Pancreas (tissue), 10 donors: ENCODE data around the gene SLC6A11. TPM values are rescaled to one million over a fixed set of nuclear protein-coding genes. Genes with fewer than 3 reads are reported as not detected.

Experiments used
- ATAC-seq, 4 donors: fragments of 200-7000 bp; cut with Tn5 transposase; one replicate each; pipeline versions ENCODE4 v1.8.0 to v1.9.1; 2020; ENCODE audit warnings: mild to moderate bottlenecking in 4 of 4, moderate library complexity in 4 of 4
- DNase-seq, 6 donors: peaks; one replicate each; pipeline ENCODE4 v3.0.0-alpha.2; 2020
- FAIRE-seq: peaks from 2 replicates; lab custom pipeline; 2012; peaks lifted over from hg19 to GRCh38; lab: Jason Lieb, UNC
- H3K27ac ChIP-seq, 4 donors: fragments of 200-600 bp; sonication (generic); 1 replicate in 3 of 4; 2 replicates in 1 of 4; pipeline versions ENCODE4 v1.5.0 to v1.8.0; 2020
- H3K27me3 ChIP-seq, 4 donors: fragments of 200-600 bp; one replicate each; pipeline ENCODE4 v1.8.0; 2021
- H3K36me3 ChIP-seq, 3 donors: fragments of 200-600 bp; sonication (generic) in 1 of 3; one replicate each; pipeline versions ENCODE4 v1.5.0 to v1.8.0; 2020 to 2021
- H3K4me1 ChIP-seq, 3 donors: fragments of 200-600 bp; one replicate each; pipeline ENCODE4 v1.8.0; 2021
- H3K4me3 ChIP-seq, 4 donors: fragments of 200-600 bp; sonication (generic) in 2 of 4; one replicate each; pipeline versions ENCODE4 v1.5.0 to v1.8.0; 2020 to 2021
- H3K9me3 ChIP-seq, 4 donors: fragments of 200-600 bp; one replicate each; pipeline ENCODE4 v1.8.0; 2021
- WGBS, 2 donors: extraction: QIAGEN DNeasy Blood & Tissue Kit; methylation state at CpG; one replicate each; pipeline ENCODE4 v1.1.7; 2013; 5-methylcytosine and 5-hydroxymethylcytosine counted together
- intact Hi-C, 3 donors: fragments of 100-400 bp; cut with DNase I; formaldehyde crosslinking; loops; one replicate each; pipeline versions ENCODE4 v1.11.1 to v1.14.2; 2022
- polyA plus RNA-seq, 2 donors: library from polyadenylated mRNA; stranded (reverse); fragments of 200-250 nt; gene quantifications; one replicate each; pipeline ENCODE4 v1.2.3, GENCODE V29; 2013
- total RNA-seq, 6 donors: library from RNA; stranded (reverse); fragmentation: NEBNext Ultra II Directional in 4 of 6; extraction: Animal tissue kit (Norgen Biotek cat#: 25700) in 4 of 6; gene quantifications; one replicate each; pipeline versions ENCODE4 v1.2.1 to v1.2.4, GENCODE V29; 2021 to 2023
- TF ChIP-seq, protein P1 (sequence below), 4 donors: fragments of 200-600 bp; sonication (generic) in 3 of 4; IDR thresholded peaks; one replicate each; pipeline versions ENCODE4 v1.5.0 to v1.8.0; 2021; ENCODE audit warnings: antibody characterized with exemption in 4 of 4
- donor health status: healthy with polysubstance abuse.
- donor health status: DM: no; HTN: no; CAD: no; lungs with moderate emphysema.
- donor health status: DM: no; HTN: no; CAD: no.
- donor health status: control.
- donor health status: control.
- donor health status: Bipolar disorder and iron deficiency.
- donor health status: DM: yes; HTN: yes; CAD: no.
- donor health status: DM: no; HTN: no; CAD: no.
- donor health status: DM: no; HTN: no; CAD: no.
- donor health status: DM: yes; HTN: yes; CAD: no.

The SLC6A11 gene
- total and polyA plus RNA-seq, 8 donors: 0.04 to 0.17 (median 0.06) TPM

DNA sequence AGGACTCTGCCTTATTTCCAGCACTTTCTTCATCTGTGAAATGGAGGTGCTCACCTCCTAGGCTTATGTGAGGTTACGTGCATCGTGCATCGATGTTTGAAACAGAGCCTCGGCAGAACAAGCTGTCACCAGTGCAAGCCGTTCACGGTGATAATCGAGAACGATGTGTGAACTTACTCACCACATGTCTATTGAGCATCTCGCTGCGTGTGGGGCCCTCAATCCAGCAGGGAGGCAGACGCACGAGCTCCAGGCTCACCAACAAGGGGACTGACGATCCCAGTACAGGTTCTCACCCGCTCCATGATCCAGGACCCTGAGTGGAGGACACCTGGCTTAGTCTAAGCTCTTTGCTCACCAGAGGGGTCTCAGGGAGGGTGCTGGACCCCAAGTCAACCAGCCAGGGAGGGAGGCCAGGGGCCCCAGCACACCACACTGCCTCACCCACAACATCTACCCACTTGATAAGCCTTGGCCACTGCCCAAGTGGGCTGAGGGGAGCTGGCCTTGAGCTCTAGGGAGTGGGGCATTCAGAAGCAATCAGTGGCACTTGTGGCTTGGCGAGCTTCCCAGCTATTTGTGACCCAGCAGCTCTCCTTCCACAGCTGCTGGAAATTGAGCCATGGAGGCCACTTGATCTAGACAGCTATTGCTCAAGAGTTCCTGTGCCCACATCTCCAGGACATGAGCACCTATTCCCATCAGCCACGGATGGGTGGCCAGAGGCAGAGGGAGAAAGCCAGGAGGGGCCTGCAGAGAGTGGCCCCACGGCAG is 142.1 kb downstream of the SLC6A11 start:
- no peaks in the 10 kb centered on the region for H3K4me1 ChIP-seq
- 71 to 73% methylated on average over 17 of the region's 17 CpGs for WGBS, 2 donors
- DNase-seq: peak in 1 of 6 donors; percentile 50
- no peaks in the 10 kb centered on the region for H3K9me3 ChIP-seq
- H3K36me3 ChIP-seq: no peaks in the 10 kb centered on the region
- H3K27me3 ChIP-seq: no peaks in the 10 kb centered on the region
- peak in 1 of 4 donors; percentile 39 for ATAC-seq
- no peak overlapping the region for H3K27ac ChIP-seq
- no peak overlapping the region for H3K4me3 ChIP-seq
- FAIRE-seq: no peak
- TF ChIP-seq, protein P1, sequence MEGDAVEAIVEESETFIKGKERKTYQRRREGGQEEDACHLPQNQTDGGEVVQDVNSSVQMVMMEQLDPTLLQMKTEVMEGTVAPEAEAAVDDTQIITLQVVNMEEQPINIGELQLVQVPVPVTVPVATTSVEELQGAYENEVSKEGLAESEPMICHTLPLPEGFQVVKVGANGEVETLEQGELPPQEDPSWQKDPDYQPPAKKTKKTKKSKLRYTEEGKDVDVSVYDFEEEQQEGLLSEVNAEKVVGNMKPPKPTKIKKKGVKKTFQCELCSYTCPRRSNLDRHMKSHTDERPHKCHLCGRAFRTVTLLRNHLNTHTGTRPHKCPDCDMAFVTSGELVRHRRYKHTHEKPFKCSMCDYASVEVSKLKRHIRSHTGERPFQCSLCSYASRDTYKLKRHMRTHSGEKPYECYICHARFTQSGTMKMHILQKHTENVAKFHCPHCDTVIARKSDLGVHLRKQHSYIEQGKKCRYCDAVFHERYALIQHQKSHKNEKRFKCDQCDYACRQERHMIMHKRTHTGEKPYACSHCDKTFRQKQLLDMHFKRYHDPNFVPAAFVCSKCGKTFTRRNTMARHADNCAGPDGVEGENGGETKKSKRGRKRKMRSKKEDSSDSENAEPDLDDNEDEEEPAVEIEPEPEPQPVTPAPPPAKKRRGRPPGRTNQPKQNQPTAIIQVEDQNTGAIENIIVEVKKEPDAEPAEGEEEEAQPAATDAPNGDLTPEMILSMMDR (IDR thresholded peaks at IDR 0.05): no peak
- intact Hi-C loops: no loop called here

DNA sequence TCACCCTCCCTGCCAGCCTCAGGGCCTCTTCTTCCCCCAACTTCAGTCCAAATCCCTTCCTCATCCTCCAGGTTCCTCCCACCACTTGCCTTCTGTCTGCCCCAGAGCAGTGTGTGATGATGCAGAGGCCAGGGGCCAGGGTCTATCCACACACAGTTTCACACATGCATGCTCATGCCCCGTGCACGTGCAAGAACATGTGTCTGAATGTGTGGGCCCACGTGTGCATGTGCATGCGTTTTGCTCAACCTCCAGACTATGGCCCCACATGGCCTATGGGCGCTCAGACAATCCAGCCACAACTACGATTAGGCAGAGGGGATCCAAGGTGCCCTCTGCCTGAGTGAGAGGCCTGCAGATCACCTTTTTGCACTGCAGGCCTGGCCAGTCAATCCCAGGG is 144.2 kb downstream of the SLC6A11 start:
- TF ChIP-seq, protein P1 (IDR thresholded peaks at IDR 0.05): no peak
- intact Hi-C loops: no loop called here
- WGBS, 2 donors: 67 to 76% methylated on average over 6 of the region's 6 CpGs
- H3K27ac ChIP-seq: no peak overlapping the region
- H3K9me3 ChIP-seq: no peaks in the 10 kb centered on the region
- DNase-seq: peak in 1 of 6 donors; percentile 22
- H3K27me3 ChIP-seq: no peaks in the 10 kb centered on the region
- FAIRE-seq: no peak
- no peaks in the 10 kb centered on the region for H3K4me1 ChIP-seq
- no peaks in the 10 kb centered on the region for H3K36me3 ChIP-seq
- H3K4me3 ChIP-seq: no peak overlapping the region
- ATAC-seq: no peak

DNA sequence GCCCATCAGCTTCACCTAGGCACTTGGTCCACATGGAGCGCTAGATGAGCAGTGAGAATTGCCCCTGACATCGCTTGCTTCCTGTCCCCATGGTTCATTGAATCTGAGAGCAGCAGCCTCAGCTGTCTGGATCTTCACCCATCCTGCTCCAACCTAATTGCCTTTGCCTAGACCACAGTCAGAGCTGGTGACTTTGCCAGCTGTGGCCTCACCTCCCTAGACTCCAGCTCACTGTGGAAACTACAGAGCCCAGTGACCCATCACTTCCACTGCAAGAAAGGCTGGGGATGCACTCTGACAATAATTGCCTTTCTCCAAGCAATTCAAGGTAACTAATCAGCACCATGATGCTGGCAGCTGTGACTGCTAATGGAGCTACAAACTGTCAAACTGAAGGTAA is 145.9 kb downstream of the SLC6A11 start:
- Histone ChIP-seq H3K4me1 (no peaks in the 10 kb centered on the region), H3K9me3 (no peaks in the 10 kb centered on the region), H3K27ac (no peak overlapping the region), H3K4me3 (no peak overlapping the region), H3K36me3 (no peaks in the 10 kb centered on the region), H3K27me3 (no peaks in the 10 kb centered on the region)
- TF ChIP-seq, protein P1 (IDR thresholded peaks at IDR 0.05): no peak
- 70 to 78% methylated on average over 2 of the region's 2 CpGs for WGBS, 2 donors
- ATAC-seq: no peak
- DNase-seq: peak in 1 of 6 donors; percentile 4
- no peak for FAIRE-seq
- intact Hi-C loops: no loop called here

DNA sequence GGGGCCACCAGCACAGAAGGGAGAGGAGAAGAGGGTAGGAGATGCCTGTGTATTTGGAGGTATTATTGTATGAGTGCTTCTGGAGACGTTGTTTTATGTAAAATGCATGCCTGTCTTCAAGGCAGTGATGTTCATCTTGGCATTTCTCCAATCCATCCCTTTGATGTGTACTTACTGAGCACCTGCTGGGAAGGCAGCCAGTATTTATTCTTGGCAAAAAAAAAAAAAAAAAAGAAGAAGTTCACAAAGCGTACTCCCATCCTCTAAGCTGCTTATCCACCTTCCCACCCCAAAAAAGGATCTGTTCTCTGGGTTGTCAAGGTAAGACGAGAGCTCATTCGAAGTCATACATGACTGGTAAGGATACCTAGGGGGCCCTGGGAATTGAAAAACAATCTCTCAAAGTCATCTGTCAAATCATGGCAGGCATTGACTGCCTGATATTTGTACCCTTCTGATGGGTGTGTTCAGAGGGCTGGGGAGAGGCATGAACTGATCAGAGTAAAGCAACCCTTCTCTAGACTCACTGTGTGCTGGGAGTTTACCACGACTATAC is 146.5 kb downstream of the SLC6A11 start:
- WGBS, 2 donors: 35 to 37% methylated on average over 5 of the region's 5 CpGs
- intact Hi-C loops: no loop called here
- Histone ChIP-seq H3K9me3 (no peaks in the 10 kb centered on the region), H3K27me3 (no peaks in the 10 kb centered on the region), H3K36me3 (no peaks in the 10 kb centered on the region), H3K27ac (no peak overlapping the region), H3K4me3 (no peak overlapping the region), H3K4me1 (no peaks in the 10 kb centered on the region)
- no peak for FAIRE-seq
- ATAC-seq: peak in 3 of 4 donors; percentile 14 to 44 (median 30)
- DNase-seq: no peak
- TF ChIP-seq, protein P1 (IDR thresholded peaks at IDR 0.05): no peak
